Right cardiac atrium (tissue), 5 donors: ENCODE data around the gene EMSY. TPM values are rescaled to one million over a fixed set of nuclear protein-coding genes. Genes with fewer than 3 reads are reported as not detected.
"Not testable (repeated sequence)": the region's sequence is repeated elsewhere in the genome, so short reads cannot be mapped to it uniquely, and the experiment has no call there.

Experiments used
- ATAC-seq, 2 donors: fragments of 200-7000 bp; cut with Tn5 transposase; one replicate each; pipeline versions ENCODE4 v1.8.0 to v1.9.1; 2020; ENCODE audit warnings: moderate library complexity in 2 of 2, mild to moderate bottlenecking in 1 of 2
- DNase-seq, 3 donors: peaks; one replicate each; pipeline ENCODE4 v3.0.0-alpha.2; 2020
- H3K27ac ChIP-seq: one replicate; pipeline ENCODE4 v1.5.1; 2013; ENCODE audit warnings: mild to moderate bottlenecking, low read length, control low read depth, moderate library complexity
- H3K27me3 ChIP-seq: one replicate; pipeline ENCODE4 v1.6.1; 2013; ENCODE audit not compliant: control insufficient read depth, insufficient read depth
- H3K4me1 ChIP-seq: one replicate; pipeline ENCODE4 v1.6.1; 2013; ENCODE audit warnings: low read length; ENCODE audit not compliant: control insufficient read depth, insufficient read depth
- H3K4me3 ChIP-seq: one replicate; pipeline ENCODE4 v1.5.1; 2013; ENCODE audit warnings: low read length, control low read depth
- H3K9me3 ChIP-seq: one replicate; pipeline ENCODE4 v1.6.1; 2013; ENCODE audit warnings: low read length; ENCODE audit not compliant: control insufficient read depth
- WGBS: extraction: QIAGEN DNeasy Blood & Tissue Kit; methylation state at CpG from one replicate; pipeline ENCODE4 v1.1.7; 2013; 5-methylcytosine and 5-hydroxymethylcytosine counted together
- intact Hi-C, 4 donors: fragments of 100-400 bp; cut with DNase I; formaldehyde crosslinking; loops; one replicate each; pipeline versions ENCODE4 v1.11.0 to v1.14.0; 2022 to 2023
- polyA plus RNA-seq: library from polyadenylated mRNA; stranded (reverse); fragments of 200-250 nt; gene quantifications from one replicate; pipeline ENCODE4 v1.2.3, GENCODE V29; 2013
- total RNA-seq, 4 donors: library from RNA; stranded (reverse); fragmentation: NEBNext Ultra II Directional; extraction: Animal tissue kit (Norgen Biotek cat#: 25700); gene quantifications; one replicate each; pipeline ENCODE4 v1.2.1, GENCODE V29; 2021
- donor health status: healthy with polysubstance abuse.
- donor health status: DM: no; HTN: yes; CAD: no.
- donor health status: DM: no; HTN: no; CAD: no.
- donor health status: DM: no; HTN: yes; CAD: no; lungs with severe emphysema.
- donor health status: DM: yes; HTN: yes; CAD: no.

Gene EMSY
- total and polyA plus RNA-seq, 5 donors = 7.8 to 22.7 (median 19.7) TPM

DNA sequence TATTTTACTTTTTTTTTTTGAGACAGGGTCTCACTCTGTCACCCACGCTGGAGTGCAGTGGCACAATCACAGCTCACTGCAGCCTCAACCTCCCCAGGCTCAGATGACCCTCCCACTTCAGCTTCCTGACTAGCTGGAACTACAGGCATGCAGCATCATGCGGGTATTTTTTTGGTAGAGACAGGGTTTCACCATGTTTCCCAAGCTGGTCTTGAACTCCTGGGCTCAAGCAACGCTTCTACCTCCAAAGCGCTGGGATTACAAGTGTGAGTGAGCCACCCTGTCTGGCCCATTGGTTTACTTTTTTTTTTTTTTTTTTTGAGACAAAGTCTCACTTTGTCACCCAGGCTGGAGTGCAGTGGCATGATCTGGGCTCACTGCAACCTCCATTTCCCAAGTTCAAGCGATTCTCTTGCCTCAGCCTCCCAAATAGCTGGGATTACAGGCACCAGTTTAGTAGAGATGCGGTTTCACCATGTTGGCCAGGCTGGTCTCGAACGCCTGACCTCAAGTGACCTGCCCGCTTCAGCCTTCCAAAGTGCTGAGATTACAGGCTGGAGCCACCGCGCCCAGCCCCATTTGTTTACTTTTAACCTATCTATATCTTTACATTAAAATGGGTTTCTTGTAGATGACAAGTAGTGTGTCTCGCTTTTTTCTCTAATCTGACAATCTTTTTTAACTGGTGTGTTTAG is 127.5 kb downstream of the EMSY start:
- ATAC-seq, DNase-seq, H3K27me3 ChIP-seq, H3K9me3 ChIP-seq, H3K4me1 ChIP-seq, H3K4me3 ChIP-seq, intact Hi-C loops, H3K27ac ChIP-seq: not testable (repeated sequence)
- WGBS = 91% methylated on average over 12 of the region's 12 CpGs

DNA sequence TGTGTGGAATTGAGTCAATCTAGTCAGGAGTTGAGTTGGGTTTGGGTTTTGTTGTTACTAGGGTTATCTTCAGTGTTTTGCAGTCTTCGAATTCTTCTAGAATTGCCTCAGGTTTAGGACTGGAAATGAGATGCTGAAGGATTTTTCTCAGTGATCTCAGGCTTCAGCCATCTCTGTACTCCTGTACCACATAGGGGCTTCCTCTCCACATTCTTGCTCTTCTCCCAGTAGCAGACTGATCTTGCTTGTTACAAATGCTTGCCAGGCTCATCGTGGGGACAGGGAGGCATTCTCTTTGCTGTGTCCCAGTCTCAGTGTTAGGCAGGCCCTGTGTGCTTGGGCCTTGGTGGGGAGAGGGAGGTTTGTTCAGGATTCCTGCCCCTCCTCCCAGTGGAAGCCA is 129.6 kb downstream of the EMSY start:
- Histone ChIP-seq H3K27me3 (no peaks in the 10 kb centered on the region), H3K4me1 (peaks cover 15% of the 10 kb centered on the region), H3K27ac (no peak overlapping the region), H3K9me3 (no peaks in the 10 kb centered on the region), H3K4me3 (no peak overlapping the region)
- DNase-seq (no peak), ATAC-seq (no peak)
- intact Hi-C loops = no loop called here
- WGBS = 68% methylated on average over 2 of the region's 2 CpGs

DNA sequence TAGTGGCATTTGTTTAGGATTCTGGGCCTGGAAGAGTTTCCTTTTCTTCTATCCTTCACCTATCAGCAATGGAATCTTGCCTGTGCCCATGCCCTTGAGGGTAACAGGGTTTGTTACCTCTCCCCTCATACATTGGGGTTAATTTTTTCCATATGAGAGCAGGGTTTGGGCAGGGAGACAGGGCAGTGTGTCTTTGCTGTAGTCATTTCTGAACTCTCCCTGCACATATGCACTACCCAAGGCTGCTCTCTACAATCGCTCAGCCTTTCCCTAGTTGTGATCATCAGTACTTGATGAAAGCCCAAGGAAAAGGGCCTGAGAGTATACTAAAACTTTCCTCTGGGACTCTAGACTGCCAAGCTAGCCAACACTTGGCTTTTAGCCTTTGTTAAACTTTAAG is 130.1 kb downstream of the EMSY start:
- Histone ChIP-seq H3K27me3 (no peaks in the 10 kb centered on the region), H3K9me3 (no peaks in the 10 kb centered on the region), H3K4me3 (no peak overlapping the region), H3K27ac (peak overlapping the region; percentile 23), H3K4me1 (peaks cover 19% of the 10 kb centered on the region)
- WGBS = 63% methylated on average over 1 of the region's 1 CpG
- intact Hi-C loops = no loop called here
- DNase-seq (no peak), ATAC-seq (no peak)

DNA sequence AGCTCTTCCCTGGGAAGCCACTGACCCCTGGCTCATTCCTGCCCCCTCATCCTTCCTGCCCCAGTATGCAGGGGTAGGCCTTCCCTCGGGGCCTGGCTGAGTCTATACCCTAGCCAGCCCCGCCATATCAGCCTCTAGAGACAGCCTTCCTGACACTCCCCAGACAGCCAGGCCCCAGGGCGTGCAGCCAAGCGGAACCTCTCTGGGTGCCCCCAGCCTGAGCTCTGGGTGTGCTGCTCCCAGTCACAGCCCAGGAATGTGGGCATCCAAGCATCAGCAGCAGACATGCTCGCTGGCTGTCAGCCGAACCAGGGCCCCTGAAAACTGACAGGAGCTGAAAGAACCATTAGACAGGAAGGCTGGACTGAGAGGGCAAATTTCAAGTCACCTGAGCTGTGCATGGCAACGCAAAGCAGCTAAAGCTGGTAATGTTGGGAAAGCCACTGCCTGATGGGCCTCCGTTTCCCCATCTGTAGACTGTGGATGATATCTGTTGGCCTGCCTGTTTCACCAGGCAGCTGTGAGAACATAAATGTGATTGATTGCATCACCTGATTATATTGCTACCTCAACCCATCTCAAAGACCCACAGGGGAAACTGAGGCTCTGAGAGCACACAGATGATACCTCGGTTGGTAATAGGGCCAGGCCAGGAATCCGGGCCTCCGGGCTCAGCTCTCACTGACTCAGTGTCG is 132.6 kb downstream of the EMSY start:
- Histone ChIP-seq H3K4me1 (peaks cover 20% of the 10 kb centered on the region), H3K27ac (peak overlapping the region; percentile 89), H3K9me3 (no peaks in the 10 kb centered on the region), H3K4me3 (no peak overlapping the region), H3K27me3 (no peaks in the 10 kb centered on the region)
- WGBS = 59% methylated on average over 12 of the region's 12 CpGs
- DNase-seq (peak; percentile 72 to 90 (median 85)), ATAC-seq (peak; percentile 70 to 80)
- intact Hi-C loops = no loop called here

DNA sequence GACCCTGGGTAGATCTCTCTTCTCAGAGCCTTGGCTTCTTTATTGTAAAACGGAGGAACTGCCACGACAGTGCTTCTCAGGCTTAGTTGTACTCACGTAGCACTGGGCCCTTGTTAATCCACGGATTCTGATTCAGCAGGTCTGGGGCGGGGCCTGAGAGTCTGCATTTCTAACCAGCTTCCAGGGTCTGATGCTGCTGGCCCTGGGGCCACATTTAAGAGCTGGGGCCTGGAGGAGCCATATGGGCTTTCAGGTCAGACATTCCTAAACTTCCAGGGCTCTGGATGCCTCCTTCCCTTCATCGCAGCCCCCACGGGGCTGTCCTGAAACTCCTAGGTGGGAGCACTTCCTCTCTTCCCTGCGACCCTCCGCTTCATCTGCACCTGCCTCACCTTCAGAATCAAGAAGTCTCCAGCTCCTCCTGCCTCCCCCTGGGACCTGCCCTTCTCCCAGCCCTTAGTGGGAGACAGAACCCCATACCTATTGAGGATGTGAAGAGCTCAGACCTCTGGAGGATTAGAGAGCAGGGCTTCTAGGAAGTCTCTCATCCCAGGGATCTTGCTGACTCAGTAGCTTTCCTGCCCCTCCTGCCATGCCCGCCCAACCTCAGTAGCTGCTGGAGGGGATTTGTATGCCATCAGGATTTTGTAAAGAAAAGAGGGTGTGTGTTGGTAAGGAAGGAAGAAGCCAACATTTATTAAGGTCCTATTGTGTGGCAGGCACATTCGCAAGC is 133.3 kb downstream of the EMSY start:
- no peaks in the 10 kb centered on the region for H3K9me3 ChIP-seq
- no peaks in the 10 kb centered on the region for H3K27me3 ChIP-seq
- DNase-seq (peak in 1 of 3 donors; percentile 41), ATAC-seq (no peak)
- peaks cover 20% of the 10 kb centered on the region for H3K4me1 ChIP-seq
- WGBS = 67% methylated on average over 11 of the region's 11 CpGs
- H3K4me3 ChIP-seq = no peak overlapping the region
- peak overlapping the region; percentile 89 for H3K27ac ChIP-seq
- intact Hi-C loops = no loop called here

DNA sequence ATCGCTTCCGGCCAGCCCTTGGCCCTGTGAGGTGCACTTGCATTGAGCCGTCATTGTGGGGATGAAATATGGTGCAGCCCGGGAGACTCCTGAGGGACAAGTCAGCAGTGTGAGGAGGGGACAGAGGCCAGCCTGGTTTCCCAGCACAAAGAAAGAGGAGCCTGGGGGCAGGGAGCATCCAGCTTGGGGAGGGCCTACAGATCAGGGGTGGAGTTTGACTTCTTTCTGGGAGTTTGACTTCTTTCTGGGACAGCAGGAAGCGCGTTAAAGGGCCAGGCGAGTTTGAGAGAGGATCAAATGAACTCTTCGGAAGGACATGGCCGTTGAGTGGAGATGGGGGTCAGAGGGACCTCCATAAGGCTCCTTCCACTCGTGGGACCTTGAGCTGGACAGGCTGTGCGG is 133.8 kb downstream of the EMSY start:
- Histone ChIP-seq H3K9me3 (no peaks in the 10 kb centered on the region), H3K27ac (peak overlapping the region; percentile 89), H3K4me3 (no peak overlapping the region), H3K4me1 (peaks cover 20% of the 10 kb centered on the region), H3K27me3 (no peaks in the 10 kb centered on the region)
- peak; percentile 80 to 87 (median 84) for DNase-seq
- 46% methylated on average over 11 of the region's 11 CpGs for WGBS
- intact Hi-C loops = no loop called here
- ATAC-seq = peak; percentile 83 to 90

DNA sequence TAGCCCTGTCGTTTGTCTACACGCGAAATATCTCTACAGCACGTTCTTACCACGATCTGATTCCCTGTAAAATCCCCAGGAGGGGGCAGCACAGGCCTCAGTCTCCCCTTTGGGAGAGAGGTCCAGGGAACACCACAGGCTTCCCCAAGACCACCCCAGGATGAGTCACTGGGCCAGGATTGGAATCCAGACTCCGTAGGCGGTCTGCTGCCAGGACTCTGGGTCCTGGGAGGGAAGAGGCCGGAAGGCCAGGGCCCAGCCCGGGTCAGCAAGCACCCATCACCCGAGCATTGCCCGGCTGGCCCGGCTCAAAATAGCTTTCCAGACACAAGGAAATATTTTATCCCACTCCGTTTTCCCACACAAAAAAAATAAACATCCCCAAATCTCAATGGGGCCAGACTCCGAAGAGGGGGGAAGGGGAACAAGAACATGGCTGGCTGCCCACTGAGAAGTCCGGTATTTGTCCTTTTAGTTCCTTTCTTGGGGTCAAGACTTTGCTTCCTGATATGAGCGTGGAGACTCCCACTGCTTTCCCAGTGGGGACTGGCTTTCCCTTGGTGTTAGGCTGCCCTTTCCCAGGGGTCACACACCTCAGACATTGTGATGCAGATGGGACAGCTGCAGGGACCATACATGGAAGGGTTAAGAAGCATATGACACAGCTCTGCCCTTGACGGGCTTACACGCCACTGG is 134.4 kb downstream of the EMSY start:
- Histone ChIP-seq H3K4me3 (no peak overlapping the region), H3K4me1 (peaks cover 20% of the 10 kb centered on the region), H3K9me3 (no peaks in the 10 kb centered on the region), H3K27me3 (no peaks in the 10 kb centered on the region), H3K27ac (peak overlapping the region; percentile 89)
- 31% methylated on average over 18 of the region's 18 CpGs for WGBS
- intact Hi-C loops = no loop called here
- ATAC-seq (peak; percentile 78 to 89), DNase-seq (peak; percentile 80 to 91 (median 88))

DNA sequence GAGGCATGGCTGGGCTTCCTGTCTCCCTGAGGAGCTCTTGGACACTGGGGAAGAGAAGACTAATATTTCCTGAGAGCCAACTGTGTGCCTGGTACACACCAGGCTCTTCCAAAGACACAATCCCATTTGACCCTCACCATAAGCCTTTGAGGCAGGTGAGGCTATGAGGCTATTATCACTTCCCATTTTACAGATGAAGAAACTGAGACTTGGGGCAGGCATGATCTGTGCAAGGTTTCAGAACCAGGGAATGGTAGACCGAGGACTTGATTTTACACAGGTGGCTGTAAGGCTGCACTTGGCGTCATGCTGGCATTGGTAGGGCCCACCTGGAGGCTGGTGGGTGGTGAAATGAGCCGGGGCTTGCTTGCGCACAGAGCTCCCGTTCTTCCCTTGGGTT is 134.9 kb downstream of the EMSY start:
- DNase-seq (peak in 1 of 3 donors; percentile 39), ATAC-seq (no peak)
- Histone ChIP-seq H3K9me3 (no peaks in the 10 kb centered on the region), H3K27me3 (no peaks in the 10 kb centered on the region), H3K4me1 (peaks cover 20% of the 10 kb centered on the region), H3K27ac (peak overlapping the region; percentile 89), H3K4me3 (no peak overlapping the region)
- WGBS = 78% methylated on average over 5 of the region's 5 CpGs
- intact Hi-C loops = no loop called here

DNA sequence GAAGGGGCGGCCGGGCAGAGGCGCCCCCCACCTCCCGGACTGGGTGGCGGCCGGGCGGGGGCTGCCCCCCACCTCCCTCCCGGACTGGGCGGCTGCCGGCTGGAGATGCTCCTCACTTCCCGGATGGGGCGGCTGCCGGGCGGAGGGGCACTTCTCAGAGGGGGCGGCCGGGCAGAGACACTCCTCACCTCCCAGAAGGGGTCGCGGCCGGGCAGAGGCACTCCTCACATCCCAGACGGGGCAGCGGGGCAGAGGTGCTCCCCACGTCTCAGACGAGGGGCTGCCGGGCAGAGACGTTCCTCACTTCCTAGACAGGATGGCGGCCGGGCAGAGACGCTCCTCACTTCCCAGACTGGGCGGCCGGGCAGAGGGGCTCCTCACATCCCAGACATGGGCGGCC is 137.7 kb downstream of the EMSY start:
- H3K27ac ChIP-seq, ATAC-seq, intact Hi-C loops, H3K27me3 ChIP-seq, H3K9me3 ChIP-seq, H3K4me3 ChIP-seq: not testable (repeated sequence)
- peak in 1 of 3 donors; percentile 58 for DNase-seq
- 94% methylated on average over 31 of the region's 31 CpGs for WGBS
- peaks cover 17% of the 10 kb centered on the region for H3K4me1 ChIP-seq

DNA sequence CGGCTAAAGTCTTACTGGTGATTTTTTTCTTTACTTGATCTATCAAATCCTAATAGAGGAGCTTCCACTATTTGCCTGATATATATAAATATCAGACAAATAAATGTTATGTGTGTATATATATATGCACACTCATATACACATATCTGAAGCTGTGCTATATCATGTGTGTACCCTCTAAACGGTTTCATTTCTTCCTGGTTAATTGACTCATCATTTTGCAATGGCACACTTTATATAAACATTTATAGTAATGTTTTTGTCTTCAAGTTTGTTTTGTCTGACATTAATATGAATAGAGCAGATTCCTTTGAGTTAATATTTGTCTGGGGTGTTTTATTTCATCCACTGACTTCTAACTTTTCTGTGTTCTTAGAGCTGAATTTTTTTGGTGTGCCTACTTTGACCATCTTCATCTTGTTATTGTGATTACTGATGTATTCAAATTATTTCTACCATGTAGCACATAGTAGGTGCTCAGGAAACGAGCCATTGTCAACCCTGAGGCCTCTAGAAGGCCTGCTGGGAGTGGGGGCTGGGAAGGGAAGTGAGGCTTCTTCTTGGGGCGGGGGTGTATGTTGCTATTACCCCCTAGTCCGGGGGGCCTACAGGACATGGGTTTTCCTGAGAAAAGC is 143.1 kb downstream of the EMSY start:
- intact Hi-C loops = no loop called here
- Histone ChIP-seq H3K9me3 (no peaks in the 10 kb centered on the region), H3K27ac (peak overlapping the region; percentile 97), H3K27me3 (no peaks in the 10 kb centered on the region), H3K4me3 (no peak overlapping the region), H3K4me1 (peaks cover 2% of the 10 kb centered on the region)
- WGBS = 68% methylated on average over 5 of the region's 5 CpGs
- DNase-seq (no peak), ATAC-seq (no peak)
